Cardiac atrium fibroblast (primary cell): ENCODE measurements around the gene ITGAX. TPM values are rescaled to one million over a fixed set of nuclear protein-coding genes. Genes with fewer than 3 reads are reported as not detected.

Experiments
- total RNA-seq: library from RNA; depleted of rRNA; stranded (reverse); fragments of >200 nt; gene quantifications from 2 replicates; pipeline ENCODE4 v1.2.3, GENCODE V29; 2015

The ITGAX gene
- not detected in 2 replicates for total RNA-seq

DNA sequence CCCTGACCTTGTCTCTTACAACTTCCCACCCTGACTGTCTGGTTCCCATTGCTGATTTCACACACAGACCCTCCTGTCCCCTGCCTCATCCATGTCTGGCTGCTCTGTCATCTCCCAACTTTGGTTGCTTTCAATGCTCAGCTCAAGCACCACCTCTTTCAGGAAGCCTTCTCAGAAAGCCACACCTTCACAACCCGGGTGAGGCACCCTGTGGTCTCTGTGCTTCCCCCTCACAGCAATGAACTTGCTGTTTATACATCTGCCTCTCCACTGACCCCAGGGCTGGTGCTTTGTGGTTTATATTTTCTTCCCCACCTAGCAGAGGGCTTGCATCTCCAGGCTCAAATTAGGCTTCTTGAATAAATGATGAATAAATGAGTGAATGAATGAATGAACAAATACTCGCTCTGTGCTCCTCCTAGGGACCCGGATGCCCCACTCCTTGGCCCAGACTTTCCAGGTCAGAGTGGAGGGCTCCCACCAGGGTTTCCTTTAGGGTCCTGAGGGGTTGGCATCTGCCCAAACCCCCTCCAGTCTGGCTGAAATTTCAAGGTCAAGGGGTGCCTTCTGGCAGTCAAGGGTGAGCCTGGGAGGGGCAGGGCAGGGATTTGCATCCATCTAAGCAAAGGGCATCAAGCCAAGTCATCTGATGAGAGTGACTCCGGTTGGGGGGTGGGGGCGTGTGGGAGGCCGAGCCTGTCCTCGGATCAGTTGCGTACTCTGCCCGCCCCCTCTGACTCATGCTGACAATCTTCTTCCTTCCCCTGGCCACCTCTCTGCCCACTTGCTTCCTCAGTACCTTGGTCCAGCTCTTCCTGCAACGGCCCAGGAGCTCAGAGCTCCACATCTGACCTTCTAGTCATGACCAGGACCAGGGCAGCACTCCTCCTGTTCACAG lies at the start of gene ITGAX:
Gene ITGAX (plus strand): TSS at position 783 of the 898 bp plus-strand sequence. CDS start 79 bp downstream, at position 862.

DNA sequence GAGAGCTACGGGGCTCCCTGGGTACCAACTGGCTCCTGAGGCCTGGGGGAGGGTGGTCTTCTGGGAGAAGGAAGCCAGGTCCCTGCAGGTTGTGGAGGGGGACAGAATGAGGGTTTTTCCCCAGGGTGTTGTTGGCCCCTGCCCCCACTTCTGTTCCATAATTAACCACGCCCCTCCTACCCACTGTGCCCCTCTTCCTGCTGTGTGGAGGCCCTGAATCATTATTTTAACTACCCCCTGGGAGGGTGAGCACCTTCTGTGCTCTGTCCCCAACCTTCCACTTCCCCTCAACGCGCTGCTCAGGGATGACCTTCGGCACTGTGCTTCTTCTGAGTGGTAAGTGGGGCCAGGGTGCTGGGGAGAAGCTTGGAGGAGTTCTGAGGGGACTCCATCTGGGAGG lies 38.1 kb downstream of the ITGAX start, which contains the start of gene ITGAD:
Gene ITGAD (plus strand): TSS at position 280 of the 400 bp plus-strand sequence. CDS start 26 bp downstream, at position 306.

DNA sequence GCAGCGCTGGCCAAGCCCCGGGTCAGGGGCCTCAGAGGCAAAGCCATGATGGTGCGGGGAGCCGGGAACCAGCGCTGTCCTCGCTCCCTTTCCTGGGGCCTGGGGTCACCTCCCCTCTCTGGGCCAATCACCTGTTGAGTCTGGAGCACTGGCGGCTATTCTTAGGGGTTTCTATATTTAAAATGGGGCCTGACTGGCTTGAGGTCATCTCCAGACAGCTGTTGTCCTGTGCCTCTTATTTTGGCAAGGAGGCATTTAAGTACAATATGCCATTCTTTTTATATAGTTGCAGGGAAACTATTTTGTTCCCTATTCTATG lies 73.3 kb downstream of the ITGAX start, which contains the start of gene COX6A2:
Gene COX6A2 (minus strand): TSS at position 82 of the 319 bp plus-strand sequence. CDS start 35 bp downstream, at position 47.

Other genes starting within 250 kb of the ITGAX start
- gene BCKDK, start 246.8 kb upstream of the ITGAX start, total RNA-seq, result 80.5 and 118 TPM in 2 replicates
- 17.3 and 29.5 TPM in 2 replicates for gene KAT8, start 237.5 kb upstream of the ITGAX start, total RNA-seq
- gene PRSS8, start 219.4 kb upstream of the ITGAX start, total RNA-seq, result not detected in 2 replicates
- gene PRSS36, start 205.1 kb upstream of the ITGAX start, total RNA-seq, result not detected in 2 replicates
- 34.0 and 54.2 TPM in 2 replicates for gene FUS, start 175.0 kb upstream of the ITGAX start, total RNA-seq
- gene PYCARD, start 152.4 kb upstream of the ITGAX start, total RNA-seq, result 43.1 and 57.0 TPM in 2 replicates
- 0.54 TPM in 1 of 2 replicates, not detected in the other for gene TRIM72, start 141.1 kb upstream of the ITGAX start, total RNA-seq
- not detected in 2 replicates for gene PYDC1, start 138.0 kb upstream of the ITGAX start, total RNA-seq
- gene ITGAM, start 95.2 kb upstream of the ITGAX start, total RNA-seq, result not detected in 2 replicates
- not detected in 2 replicates for gene ITGAD, start 38.2 kb downstream of the ITGAX start, total RNA-seq
- not detected in 2 replicates for gene COX6A2, start 73.2 kb downstream of the ITGAX start, total RNA-seq
- 0.65 TPM in 1 of 2 replicates, not detected in the other for gene ZNF843, start 87.6 kb downstream of the ITGAX start, total RNA-seq
- gene ARMC5, start 104.3 kb downstream of the ITGAX start, total RNA-seq, result 13.2 and 15.1 TPM in 2 replicates
- gene TGFB1I1, start 117.0 kb downstream of the ITGAX start, total RNA-seq, result 72.3 and 119 TPM in 2 replicates
- gene SLC5A2, start 127.9 kb downstream of the ITGAX start, total RNA-seq, result not detected in 2 replicates
- gene RUSF1, start 153.2 kb downstream of the ITGAX start, total RNA-seq, result 48.9 and 65.9 TPM in 2 replicates
- not detected in 2 replicates for gene AHSP, start 172.7 kb downstream of the ITGAX start, total RNA-seq